ENCODE data around the gene KIAA1755. TPM values are rescaled to one million over a fixed set of nuclear protein-coding genes. Genes with fewer than 3 reads are reported as not detected.

KIAA1755 gene
- total RNA-seq, 1 donor from 2014 or later, result not detected

DNA sequence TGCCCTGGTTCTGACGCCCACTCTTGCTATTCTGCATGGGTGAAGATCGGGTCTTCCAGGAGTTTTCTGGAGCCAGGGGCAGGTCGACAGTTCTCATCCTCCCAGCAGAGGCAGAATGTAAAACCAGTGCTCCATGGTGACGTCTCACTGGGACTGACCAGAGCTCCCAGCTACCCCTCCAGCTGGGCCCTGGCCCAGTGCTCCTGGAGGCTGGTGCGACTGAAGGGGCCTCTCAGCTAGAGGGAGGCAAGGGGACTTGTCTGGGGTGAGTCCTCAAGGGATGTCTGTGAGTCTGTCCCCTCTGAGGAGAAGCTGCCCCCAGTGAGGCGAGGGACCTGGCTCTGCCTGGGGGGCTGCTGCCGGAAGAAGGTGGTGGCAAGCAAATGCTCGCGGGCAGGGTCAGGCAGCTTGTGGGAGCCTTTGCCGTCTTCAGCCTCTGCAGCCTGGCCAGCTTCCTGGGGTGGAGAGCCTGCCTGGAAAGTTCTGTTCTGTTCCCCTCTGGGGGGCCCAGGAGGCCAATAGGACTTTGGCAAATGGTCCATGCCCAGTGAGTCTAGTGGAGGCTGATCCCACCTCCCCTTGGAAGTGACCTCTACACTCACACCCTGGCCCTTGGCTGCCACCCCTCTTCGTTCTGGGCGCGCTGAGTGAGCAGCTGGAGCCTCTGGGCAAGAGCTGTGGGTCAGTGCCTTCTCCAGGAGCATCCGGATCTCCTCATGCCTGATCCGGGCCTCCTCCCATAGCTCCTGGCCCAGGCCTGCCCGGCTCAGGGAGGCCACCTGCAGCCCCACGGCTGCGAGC, 47.5 kb downstream of the KIAA1755 start:
- DNase-seq (no peak), ATAC-seq (ENCODE audit: low read depth) (no peak)
- H3K9me3 Mint-ChIP-seq, result no peaks in the 10 kb centered on the region
- H3K36me3 Mint-ChIP-seq (ENCODE audit: low read depth), result no peaks in the 10 kb centered on the region
- ChIA-PET POLR2A (no interaction called here), CTCF (interaction anchor here (1.4 kb wide), 1 partner anchor 155 kb away, joined by 3 read pairs; no protein-coding TSS in a partner anchor)
- intact Hi-C loops (cut with micrococcal nuclease), result no loop called here
- H3K27ac Mint-ChIP-seq, result no peak overlapping the region
- no peak overlapping the region for H3K4me3 Mint-ChIP-seq
- no peaks in the 10 kb centered on the region for H3K4me1 Mint-ChIP-seq
- peaks cover 4% of the 10 kb centered on the region for H3K27me3 Mint-ChIP-seq
- TF ChIP-seq, protein P1, sequence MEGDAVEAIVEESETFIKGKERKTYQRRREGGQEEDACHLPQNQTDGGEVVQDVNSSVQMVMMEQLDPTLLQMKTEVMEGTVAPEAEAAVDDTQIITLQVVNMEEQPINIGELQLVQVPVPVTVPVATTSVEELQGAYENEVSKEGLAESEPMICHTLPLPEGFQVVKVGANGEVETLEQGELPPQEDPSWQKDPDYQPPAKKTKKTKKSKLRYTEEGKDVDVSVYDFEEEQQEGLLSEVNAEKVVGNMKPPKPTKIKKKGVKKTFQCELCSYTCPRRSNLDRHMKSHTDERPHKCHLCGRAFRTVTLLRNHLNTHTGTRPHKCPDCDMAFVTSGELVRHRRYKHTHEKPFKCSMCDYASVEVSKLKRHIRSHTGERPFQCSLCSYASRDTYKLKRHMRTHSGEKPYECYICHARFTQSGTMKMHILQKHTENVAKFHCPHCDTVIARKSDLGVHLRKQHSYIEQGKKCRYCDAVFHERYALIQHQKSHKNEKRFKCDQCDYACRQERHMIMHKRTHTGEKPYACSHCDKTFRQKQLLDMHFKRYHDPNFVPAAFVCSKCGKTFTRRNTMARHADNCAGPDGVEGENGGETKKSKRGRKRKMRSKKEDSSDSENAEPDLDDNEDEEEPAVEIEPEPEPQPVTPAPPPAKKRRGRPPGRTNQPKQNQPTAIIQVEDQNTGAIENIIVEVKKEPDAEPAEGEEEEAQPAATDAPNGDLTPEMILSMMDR (IDR thresholded peaks at IDR 0.05), result no peak

DNA sequence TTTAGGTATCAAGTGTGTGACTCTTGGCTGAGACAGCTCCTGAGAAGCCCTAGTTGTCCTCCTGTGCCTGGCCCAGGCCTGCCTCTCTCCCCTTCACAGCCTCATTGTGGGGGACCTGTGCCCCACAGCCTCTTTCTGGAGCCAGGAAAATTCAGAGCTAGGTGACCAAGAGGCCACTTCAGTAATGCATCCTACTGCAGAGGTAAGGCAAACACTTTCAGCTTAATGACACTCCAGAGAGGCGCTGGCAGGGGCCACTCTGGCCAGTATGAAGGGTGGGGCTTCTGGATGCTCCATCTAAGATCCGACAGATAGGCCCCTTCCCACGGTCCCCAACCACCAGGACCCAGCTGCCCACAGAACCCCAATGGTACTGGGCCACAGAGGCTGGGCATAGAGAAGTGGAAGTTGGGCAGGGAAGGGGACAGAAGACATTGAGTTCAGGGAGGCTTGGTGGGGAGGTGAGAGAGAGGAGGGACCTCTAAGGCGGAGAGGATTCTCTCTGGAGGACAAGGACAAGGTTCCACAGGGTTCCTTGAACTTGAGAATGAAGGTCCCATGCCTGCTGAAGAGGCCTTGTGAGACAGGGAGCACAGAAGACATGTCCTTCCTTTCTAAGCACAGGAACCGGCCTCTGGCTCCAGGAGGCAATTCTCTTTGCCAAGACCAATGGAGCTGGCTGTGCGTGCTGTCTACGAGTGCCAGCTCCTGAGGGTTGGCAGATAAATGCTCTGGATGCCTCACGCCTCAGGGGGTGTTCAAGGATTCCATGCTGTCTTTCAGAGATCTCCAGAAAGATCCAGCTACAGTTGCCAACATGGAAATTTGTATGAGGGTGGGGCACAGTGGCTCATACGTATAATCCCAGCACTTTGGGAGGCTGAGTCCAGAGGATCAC, 49.1 kb downstream of the KIAA1755 start:
- Mint-ChIP-seq H3K27me3 (peaks cover 4% of the 10 kb centered on the region), H3K4me1 (no peaks in the 10 kb centered on the region), H3K36me3 (ENCODE audit: low read depth) (no peaks in the 10 kb centered on the region), H3K4me3 (no peak overlapping the region), H3K9me3 (no peaks in the 10 kb centered on the region), H3K27ac (no peak overlapping the region)
- DNase-seq (no peak), ATAC-seq (ENCODE audit: low read depth) (no peak)
- TF ChIP-seq, protein P1 (IDR thresholded peaks at IDR 0.05), result no peak
- CTCF ChIA-PET, result interaction anchor here (1.4 to 2.1 kb wide), 2 partner anchors 10 to 154 kb away, joined by 3 to 8 read pairs; no protein-coding TSS in a partner anchor
- POLR2A ChIA-PET, result no interaction called here
- intact Hi-C loops (cut with micrococcal nuclease), result no loop called here

GRCh38 chr20:38210741-38211140, 49.8 kb downstream of the KIAA1755 start:
- TF ChIP-seq, protein P1 (IDR thresholded peaks at IDR 0.05), result no peak
- ChIA-PET CTCF (interaction anchor here (2.1 kb wide), 1 partner anchor 11 kb away, joined by 8 read pairs; no protein-coding TSS in a partner anchor), POLR2A (no interaction called here)
- Mint-ChIP-seq H3K9me3 (no peaks in the 10 kb centered on the region), H3K4me3 (no peak overlapping the region), H3K36me3 (ENCODE audit: low read depth) (no peaks in the 10 kb centered on the region), H3K4me1 (no peaks in the 10 kb centered on the region), H3K27me3 (peaks cover 4% of the 10 kb centered on the region), H3K27ac (no peak overlapping the region)
- intact Hi-C loops (cut with micrococcal nuclease), result no loop called here
- DNase-seq (no peak), ATAC-seq (ENCODE audit: low read depth) (no peak)

GRCh38 chr20:38209736-38210405, 50.7 kb downstream of the KIAA1755 start:
- Mint-ChIP-seq H3K27me3 (peaks cover 4% of the 10 kb centered on the region), H3K4me1 (no peaks in the 10 kb centered on the region), H3K27ac (no peak overlapping the region), H3K9me3 (no peaks in the 10 kb centered on the region), H3K4me3 (no peak overlapping the region), H3K36me3 (ENCODE audit: low read depth) (no peaks in the 10 kb centered on the region)
- CTCF ChIA-PET, result interaction anchor here (2.1 kb wide), 1 partner anchor 12 kb away, joined by 8 read pairs; no protein-coding TSS in a partner anchor
- DNase-seq, result no peak
- intact Hi-C loops (cut with micrococcal nuclease), result no loop called here
- ATAC-seq (ENCODE audit: low read depth), result no peak
- POLR2A ChIA-PET, result no interaction called here
- TF ChIP-seq, protein P1 (IDR thresholded peaks at IDR 0.05), result no peak

Measured in activated B cell treated with CpG ODN at 0.5 μM for 24 hours (primary cell).